GM18517 (cell line): ENCODE measurements around the gene CCDC70.

Experiments used
- ATAC-seq: cut with Tn5 transposase; IDR thresholded peaks from one replicate; pipeline ENCODE4 v1.9.1; 2021; ENCODE audit warnings: mild to moderate bottlenecking, moderate library complexity; ENCODE audit not compliant: unreplicated experiment

The CCDC70 gene

GRCh38 chr13:51828730-51829567 is 32.8 kb upstream of the CCDC70 start:
- ATAC-seq, result no peak

- no peak for ATAC-seq
Observed at GRCh38 chr13:51829568-51829899, 32.2 kb upstream of the CCDC70 start.

GRCh38 chr13:51831519-51831918 is 30.2 kb upstream of the CCDC70 start:
- ATAC-seq, result no peak

- ATAC-seq, result peak; percentile 86
Observed at GRCh38 chr13:51832471-51833152, 29.2 kb upstream of the CCDC70 start.

GRCh38 chr13:51833980-51834379 is 27.8 kb upstream of the CCDC70 start:
- no peak for ATAC-seq

GRCh38 chr13:51834581-51835171 is 27.1 kb upstream of the CCDC70 start:
- ATAC-seq, result no peak

GRCh38 chr13:51837016-51837415 is 24.8 kb upstream of the CCDC70 start:
- no peak for ATAC-seq

GRCh38 chr13:51838240-51838846 is 23.4 kb upstream of the CCDC70 start:
- no peak for ATAC-seq

- ATAC-seq, result no peak
Observed at GRCh38 chr13:51839711-51840540, 21.8 kb upstream of the CCDC70 start.

- no peak for ATAC-seq
Observed at GRCh38 chr13:51840917-51841316, 20.9 kb upstream of the CCDC70 start.

- ATAC-seq, result no peak
Observed at GRCh38 chr13:51841732-51842131, 20.0 kb upstream of the CCDC70 start.

- ATAC-seq, result no peak
Observed at GRCh38 chr13:51843529-51843928, 18.2 kb upstream of the CCDC70 start.

- ATAC-seq, result no peak
Observed at GRCh38 chr13:51844862-51845573, 16.8 kb upstream of the CCDC70 start, which contains the start of gene TMEM272. TMEM272 (minus strand) TSS chr13:51845177; CDS start chr13:51838530, 6,647 bp downstream.

GRCh38 chr13:51845574-51846318 is 16.0 kb upstream of the CCDC70 start:
- no peak for ATAC-seq

- no peak for ATAC-seq
Observed at GRCh38 chr13:51846756-51847155, 15.0 kb upstream of the CCDC70 start.

GRCh38 chr13:51848674-51849073 is 13.1 kb upstream of the CCDC70 start:
- no peak for ATAC-seq

- no peak for ATAC-seq
Observed at GRCh38 chr13:51849145-51850101, 12.3 kb upstream of the CCDC70 start.
